K562 (cell line): ENCODE measurements around the gene POLR1A. TPM values are rescaled to one million over a fixed set of nuclear protein-coding genes. Genes with fewer than 3 reads are reported as not detected.

Experiments
- ATAC-seq: fragments of 200-7000 bp; cut with Tn5 transposase; 3 replicates; pipeline ENCODE4 v1.9.1; 2020; ENCODE audit warnings: moderate library complexity
- BruUV-seq: library from RNA; stranded (reverse); fragments of 400-500 nt; replicated peaks from 2 replicates; lab custom pipeline; 2021; lab: Mats Ljungman, UMichigan
- CTCF ChIA-PET: fragments of 300-600 bp; formaldehyde crosslinking; extraction: SDS; loops from one replicate; lab custom pipeline; 2021; ENCODE audit warnings: low intra/inter-chr PET ratio; lab: Yijun Ruan, JAX
- POLR2A ChIA-PET: fragments of 300-600, 350-650 bp; sonication (Branson Sonifier 250); formaldehyde crosslinking; extraction: SDS; loops from one replicate; lab custom pipeline; 2021; ENCODE audit warnings: antibody characterized with exemption, inconsistent platforms; lab: Yijun Ruan, JAX
- DNase-seq, 4 experiments: peaks; one replicate each; pipeline versions ENCODE4 v3.0.0 to v3.0.0-alpha.2; 2011 to 2018; ENCODE audit warnings: low spot score in 3 of 4, mixed read lengths in 3 of 4; ENCODE audit errors: extremely low read depth in 1 of 4
- FAIRE-seq: peaks from 2 replicates; lab custom pipeline; 2011; peaks lifted over from hg19 to GRCh38; lab: Jason Lieb, UNC
- H2AFZ ChIP-seq: 2 replicates; pipeline ENCODE4 v1.6.0; 2011; ENCODE audit warnings: low read depth, low read length, control low read depth, inconsistent platforms
- H3K27ac ChIP-seq: fragments of 200-600 bp; 3 replicates; pipeline ENCODE4 v1.8.0; 2011; ENCODE audit warnings: low read depth, mild to moderate bottlenecking, control low read depth, inconsistent platforms, low read length, moderate library complexity, mixed read lengths; ENCODE audit errors: extremely low read depth
- H3K27me3 ChIP-seq, 2 experiments: fragments of 300-600 bp in 1 of 2; 2 replicates in 1 of 2; 3 replicates in 1 of 2; pipeline versions ENCODE4 v1.6.0 to v1.8.0; 2011; ENCODE audit warnings: inconsistent platforms in 2 of 2, low read length in 2 of 2, mild to moderate bottlenecking in 1 of 2, mixed read lengths in 1 of 2, moderate library complexity in 1 of 2; ENCODE audit not compliant: control insufficient read depth in 2 of 2, insufficient read depth in 2 of 2
- H3K36me3 ChIP-seq: fragments of 300-600 bp; 3 replicates; pipeline ENCODE4 v1.8.0; 2011; ENCODE audit warnings: mild to moderate bottlenecking, low read length, inconsistent platforms; ENCODE audit not compliant: control insufficient read depth, insufficient read depth
- H3K4me1 ChIP-seq, 2 experiments: fragments of 200-600 bp in 1 of 2; replicated peaks in 1 of 2; 2 replicates in 1 of 2; 3 replicates in 1 of 2; pipeline versions ENCODE4 v1.5.1 to v1.8.0; 2011; ENCODE audit warnings: inconsistent platforms in 2 of 2, low read length in 2 of 2, mild to moderate bottlenecking in 1 of 2, mixed read lengths in 1 of 2, moderate library complexity in 1 of 2; ENCODE audit not compliant: control insufficient read depth in 2 of 2, insufficient read depth in 2 of 2
- H3K4me2 ChIP-seq: 2 replicates; pipeline ENCODE4 v1.6.1; 2011; ENCODE audit warnings: low read length, control low read depth, inconsistent platforms, mixed read lengths; ENCODE audit not compliant: insufficient read depth
- H3K4me3 ChIP-seq: fragments of 200-600 bp; sonication (generic), shearing (Covaris generic); 2 replicates; pipeline ENCODE4 v1.5.1; 2016; ENCODE audit warnings: control low read depth, inconsistent platforms
- H3K79me2 ChIP-seq: fragments of 200-600 bp; 3 replicates; pipeline ENCODE4 v1.8.0; 2011; ENCODE audit warnings: low read length, inconsistent platforms; ENCODE audit not compliant: control insufficient read depth, insufficient read depth
- H3K9ac ChIP-seq, 2 experiments: 2 replicates each; pipeline versions ENCODE4 v1.6.0 to v1.6.1; 2011; ENCODE audit warnings: low read depth in 2 of 2, low read length in 2 of 2, control low read depth in 1 of 2, inconsistent platforms in 1 of 2, mild to moderate bottlenecking in 1 of 2, mixed read lengths in 1 of 2; ENCODE audit not compliant: insufficient read depth in 1 of 2
- H3K9me1 ChIP-seq: one replicate; pipeline ENCODE4 v1.6.0; 2011; ENCODE audit warnings: inconsistent platforms, mild to moderate bottlenecking, low read length, moderate library complexity; ENCODE audit not compliant: control insufficient read depth, insufficient read depth
- H3K9me3 ChIP-seq: replicated peaks from 2 replicates; pipeline ENCODE4 v1.5.1; 2011; ENCODE audit warnings: low read depth, low read length, inconsistent platforms; ENCODE audit not compliant: control insufficient read depth, insufficient read depth
- H4K20me1 ChIP-seq: replicated peaks from 2 replicates; pipeline ENCODE4 v1.6.1; 2011; ENCODE audit warnings: low read length, inconsistent platforms, mixed read lengths; ENCODE audit not compliant: control insufficient read depth, insufficient read depth
- CREBBP ChIP-seq: IDR thresholded peaks from one replicate; pipeline ENCODE4 v1.6.1; 2012; ENCODE audit warnings: low read depth, mild to moderate bottlenecking, control low read depth, inconsistent platforms, low read length
- GABPA ChIP-seq: fragments of 200-800 bp; sonication (Bioruptor generic); conservative IDR thresholded peaks from 2 replicates; pipeline ENCODE4 v1.6.1; 2016; ENCODE audit warnings: low read depth, missing genetic modification characterization, missing compliant biosample characterization
- HOMEZ ChIP-seq: fragments of 250-450 bp; sonication (Bioruptor Pico); IDR thresholded peaks from 2 replicates; pipeline ENCODE4 v1.4.0; 2020; ENCODE audit warnings: mild to moderate bottlenecking, moderate library complexity
- MAFG ChIP-seq: fragments of 450-650 bp; conservative IDR thresholded peaks from 2 replicates; pipeline ENCODE4 v1.6.1; 2016; ENCODE audit warnings: missing genetic modification characterization, missing compliant biosample characterization
- NCOR1 ChIP-seq: fragments of 450-650 bp; IDR thresholded peaks from 2 replicates; pipeline ENCODE4 v1.6.1; 2016; ENCODE audit warnings: mild to moderate bottlenecking, moderate library complexity
- POU5F1 ChIP-seq: fragments of 150-350 bp; IDR thresholded peaks from 2 replicates; pipeline ENCODE4 v1.6.1; 2014; ENCODE audit warnings: borderline replicate concordance, low read length, low read depth, mild to moderate bottlenecking; ENCODE audit not compliant: partially characterized antibody
- SRF ChIP-seq, 2 experiments: fragments of 250-450, 450-650 bp in 1 of 2; sonication (Bioruptor Pico) in 1 of 2; sonication (generic) in 1 of 2; formaldehyde crosslinking; IDR thresholded peaks; 2 replicates each; pipeline versions ENCODE4 v1.5.0 to v1.5.1; 2020 to 2022; ENCODE audit warnings: mild to moderate bottlenecking in 1 of 2, missing genetic modification reagents in 1 of 2
- ZNF444 ChIP-seq: fragments of 250-450 bp; sonication (Bioruptor Pico); IDR thresholded peaks from 2 replicates; pipeline ENCODE4 v1.4.0; 2020; ENCODE audit warnings: mild to moderate bottlenecking, moderate library complexity
- ZNF561 ChIP-seq: fragments of 450-650 bp; formaldehyde crosslinking; conservative IDR thresholded peaks from 2 replicates; pipeline ENCODE4 v1.4.0; 2020; ENCODE audit warnings: mild to moderate bottlenecking, moderate library complexity
- WGBS: fragments of 100-300 bp; shearing (Covaris generic); methylation state at CpG from one replicate; pipeline ENCODE4 v1.1.6; 2016; ENCODE audit warnings: low coverage, mixed read lengths; ENCODE audit not compliant: insufficient coverage; ENCODE audit errors: missing lambda C conversion rate; 5-methylcytosine and 5-hydroxymethylcytosine counted together
- in situ Hi-C: fragments of 300-500 bp; cut with MboI; formaldehyde crosslinking; loops from 4 replicates; pipeline ENCODE4 v1.15.0; 2018; ENCODE audit warnings: inconsistent platforms, mixed read lengths
- intact Hi-C: fragments of 100-400 bp; cut with micrococcal nuclease; formaldehyde crosslinking; loops from 2 replicates; pipeline ENCODE4 v1.14.2; 2022
- polyA plus RNA-seq, 8 experiments: library from polyadenylated mRNA; depleted of rRNA in 4 of 8; stranded (reverse) in 5 of 8; unstranded in 3 of 8; fragments of >200 nt; fragmentation: Nextera tagmentation in 2 of 8; fragmentation: Illumina TruSeq in 1 of 8; extraction: Ambion mirVana in 2 of 8; extraction: Trizol in 1 of 8; gene quantifications; 2 replicates each; pipeline versions ENCODE4 v1.2.1 to v1.2.3, GENCODE V29; 2011 to 2014; ENCODE audit warnings: inconsistent platforms in 1 of 8, missing spikeins in 1 of 8
- total RNA-seq, 7 experiments: library from RNA; depleted of rRNA in 6 of 7; stranded (reverse); fragments of >200 nt in 6 of 7; fragmentation: Illumina TruSeq in 2 of 7; extraction: Trizol in 2 of 7; gene quantifications; 2 replicates each; pipeline versions ENCODE4 v1.2.1 to v1.2.3, GENCODE V29; 2011 to 2021; ENCODE audit warnings: low replicate concordance in 1 of 7

The POLR1A gene
- total and polyA plus RNA-seq, 9 of the 15 experiments (the other 6 are each of a cell fraction or from before 2014, with no cell fraction given): 3.0 to 72.1 (median 21.8) TPM

DNA sequence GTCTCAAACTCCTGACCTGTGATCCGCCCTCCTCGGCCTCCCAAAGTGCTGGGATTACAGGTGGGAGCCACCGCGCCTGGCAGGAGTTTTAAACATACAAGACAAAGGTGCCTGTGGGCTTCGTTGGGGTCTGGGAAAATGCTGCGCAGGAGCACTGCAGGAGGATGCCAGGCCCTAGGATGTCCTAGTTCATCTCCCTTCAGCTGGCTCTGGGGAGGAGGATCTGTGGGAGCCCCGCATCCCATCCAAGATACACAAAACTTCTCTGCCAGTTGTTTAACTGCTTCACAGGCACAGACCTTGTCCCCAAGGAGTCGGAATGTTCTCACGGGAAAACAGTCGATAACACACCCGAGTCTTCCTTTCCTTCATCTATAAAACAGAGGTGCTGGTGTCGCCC, 89.1 kb downstream of the POLR1A start:
- BruUV-seq: no TSS peak
- DNase-seq (no peak), FAIRE-seq (no peak), ATAC-seq (no peak)
- ChIA-PET POLR2A (no interaction called here), CTCF (no interaction called here)
- Histone ChIP-seq H2AFZ (peak overlapping the region; percentile 66), H3K79me2 (no peaks in the 10 kb centered on the region), H3K9me1 (no peaks in the 10 kb centered on the region), H3K9ac (peak overlapping the region; percentile 17 to 84; a peak in 2 of 4 replicates), H3K27ac (peak overlapping the region; percentile 24; the same call in 2 of the 3 replicates), H3K9me3 (peaks cover 9% of the 10 kb centered on the region), H3K4me2 (0 out of 2 replicates have a peak overlapping the region, but pooled peaks have one; percentile 0), H3K36me3 (no peaks in the 10 kb centered on the region), H3K27me3 (no peaks in the 10 kb centered on the region), H4K20me1 (no peaks in the 10 kb centered on the region), H3K4me3 (no peak overlapping the region), H3K4me1 (peaks cover 9 to 33% of the 10 kb centered on the region in 2 experiments; a peak in 4 of 5 replicates)
- in situ Hi-C loops: no loop called here
- 92% methylated on average over 12 of the region's 12 CpGs for WGBS
- no peak for TF ChIP-seq CREBBP
- no peak for TF ChIP-seq MAFG (tag)
- no peak for TF ChIP-seq ZNF561 (CRISPR knock-in tag)
- TF ChIP-seq ZNF444 (CRISPR knock-in tag): no peak
- no peak for TF ChIP-seq HOMEZ (CRISPR knock-in tag)
- TF ChIP-seq GABPA (tag): no peak
- TF ChIP-seq POU5F1: no peak
- no peak for TF ChIP-seq SRF (CRISPR knock-in tag; IDR thresholded peaks at IDR 0.05)
- no peak for TF ChIP-seq NCOR1
- intact Hi-C loops: no loop called here
